HAP-1 (cell line): ENCODE data around the gene CAMK2D.
A peak's percentile ranks its signal among the peaks of the same experiment; 100 is the strongest.

Source experiments
- DNase-seq, 2 experiments: peaks; one replicate each; pipeline ENCODE4 v3.0.0-alpha.2; 2016 to 2020; ENCODE audit warnings: low spot score in 2 of 2
- H3K27me3 ChIP-seq: fragments of 250-450 bp; sonication (Bioruptor Pico); 2 replicates; pipeline ENCODE4 v1.5.1; 2020; ENCODE audit warnings: low read depth, mild to moderate bottlenecking, moderate library complexity
- H3K36me3 ChIP-seq: fragments of 250-450 bp; sonication (Bioruptor Pico); replicated peaks from 2 replicates; pipeline ENCODE4 v1.5.1; 2020; ENCODE audit warnings: mild to moderate bottlenecking
- H3K4me1 ChIP-seq: fragments of 250-450 bp; sonication (Bioruptor Pico); 2 replicates; pipeline ENCODE4 v1.5.1; 2020; ENCODE audit warnings: mild to moderate bottlenecking
- H3K4me3 ChIP-seq: fragments of 250-450 bp; sonication (Bioruptor Pico); 2 replicates; pipeline ENCODE4 v1.5.1; 2020; ENCODE audit warnings: mild to moderate bottlenecking, moderate library complexity
- H3K9me3 ChIP-seq: fragments of 250-450 bp; sonication (Bioruptor Pico); 2 replicates; pipeline ENCODE4 v1.5.1; 2020; ENCODE audit warnings: mild to moderate bottlenecking, moderate library complexity
- in situ Hi-C: fragments of 300-500 bp; cut with MboI; formaldehyde crosslinking; loops from 3 replicates; pipeline ENCODE4 v1.14.3; 2020; ENCODE audit warnings: low sequenced_read_pairs, inconsistent platforms, mixed read lengths

CAMK2D gene

DNA sequence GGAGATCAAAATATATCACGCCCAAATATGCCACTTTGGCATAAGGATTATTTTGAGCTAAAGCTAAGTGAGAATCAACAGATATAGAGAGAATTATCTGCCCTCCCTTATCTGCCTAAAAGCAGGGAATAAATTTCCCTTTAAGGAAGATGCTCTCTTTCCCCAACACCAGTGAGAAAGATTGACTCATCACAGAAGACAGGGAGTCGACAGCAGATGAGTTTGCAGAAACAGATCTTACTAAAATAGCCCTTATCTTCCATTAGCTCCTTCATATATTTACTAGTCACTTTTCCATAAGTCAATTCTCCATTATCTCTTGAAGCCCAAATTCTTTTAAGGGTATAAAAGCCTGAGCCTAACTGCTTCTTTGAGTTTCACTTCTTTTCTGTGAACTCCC, 156.6 kb downstream of the CAMK2D start:
- Histone ChIP-seq H3K9me3 (no peaks in the 10 kb centered on the region), H3K27me3 (no peaks in the 10 kb centered on the region), H3K36me3 (0 out of 2 replicates have a peak, but pooled peaks cover 5% of the 10 kb centered on the region), H3K4me1 (no peaks in the 10 kb centered on the region), H3K4me3 (no peak overlapping the region)
- in situ Hi-C loops, result no loop called here
- no peak for DNase-seq

GRCh38 chr4:113603911-113604310, 157.6 kb downstream of the CAMK2D start:
- Histone ChIP-seq H3K27me3 (no peaks in the 10 kb centered on the region), H3K4me3 (no peak overlapping the region), H3K36me3 (peaks cover 8% of the 10 kb centered on the region; the same call in 1 of the 2 replicates), H3K9me3 (no peaks in the 10 kb centered on the region), H3K4me1 (no peaks in the 10 kb centered on the region)
- in situ Hi-C loops, result no loop called here
- no peak for DNase-seq

GRCh38 chr4:113602646-113603228, 158.8 kb downstream of the CAMK2D start:
- DNase-seq, result no peak
- H3K4me1 ChIP-seq, result no peaks in the 10 kb centered on the region
- H3K4me3 ChIP-seq, result no peak overlapping the region
- in situ Hi-C loops, result no loop called here
- H3K9me3 ChIP-seq, result no peaks in the 10 kb centered on the region
- H3K36me3 ChIP-seq, result peaks cover 4% of the 10 kb centered on the region; the same call in 1 of the 2 replicates
- no peaks in the 10 kb centered on the region for H3K27me3 ChIP-seq

- DNase-seq, result no peak
- no peak overlapping the region for H3K4me3 ChIP-seq
- in situ Hi-C loops, result no loop called here
- H3K9me3 ChIP-seq, result no peaks in the 10 kb centered on the region
- no peaks in the 10 kb centered on the region for H3K4me1 ChIP-seq
- H3K36me3 ChIP-seq, result peaks cover 3% of the 10 kb centered on the region; the same call in 1 of the 2 replicates
- H3K27me3 ChIP-seq, result no peaks in the 10 kb centered on the region
Measured at GRCh38 chr4:113601636-113602035, 159.9 kb downstream of the CAMK2D start.

- Histone ChIP-seq H3K4me3 (no peak overlapping the region), H3K9me3 (no peaks in the 10 kb centered on the region), H3K4me1 (no peaks in the 10 kb centered on the region), H3K27me3 (no peaks in the 10 kb centered on the region), H3K36me3 (peaks cover 3% of the 10 kb centered on the region; the same call in 1 of the 2 replicates)
- no peak for DNase-seq
- in situ Hi-C loops, result no loop called here
Measured at GRCh38 chr4:113596396-113596795, 165.1 kb downstream of the CAMK2D start.

DNA sequence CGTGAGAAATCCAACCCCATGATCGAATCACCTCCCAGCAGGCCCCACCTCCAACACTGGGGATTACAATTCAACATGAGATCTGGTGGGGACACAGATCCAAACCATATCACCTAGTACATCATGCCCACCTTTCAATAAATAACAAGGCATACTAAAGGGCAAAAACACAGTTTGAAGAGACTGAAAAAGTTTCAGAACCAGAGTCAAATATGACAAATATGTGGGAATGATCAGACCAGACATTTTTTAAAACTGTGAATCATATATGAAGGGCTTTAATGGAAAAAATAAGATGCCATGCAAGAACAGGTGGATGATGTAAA, 167.3 kb downstream of the CAMK2D start:
- Histone ChIP-seq H3K36me3 (peaks cover 1% of the 10 kb centered on the region; the same call in 1 of the 2 replicates), H3K9me3 (no peaks in the 10 kb centered on the region), H3K4me1 (no peaks in the 10 kb centered on the region), H3K27me3 (no peaks in the 10 kb centered on the region), H3K4me3 (no peak overlapping the region)
- DNase-seq, result no peak
- in situ Hi-C loops, result no loop called here

DNA sequence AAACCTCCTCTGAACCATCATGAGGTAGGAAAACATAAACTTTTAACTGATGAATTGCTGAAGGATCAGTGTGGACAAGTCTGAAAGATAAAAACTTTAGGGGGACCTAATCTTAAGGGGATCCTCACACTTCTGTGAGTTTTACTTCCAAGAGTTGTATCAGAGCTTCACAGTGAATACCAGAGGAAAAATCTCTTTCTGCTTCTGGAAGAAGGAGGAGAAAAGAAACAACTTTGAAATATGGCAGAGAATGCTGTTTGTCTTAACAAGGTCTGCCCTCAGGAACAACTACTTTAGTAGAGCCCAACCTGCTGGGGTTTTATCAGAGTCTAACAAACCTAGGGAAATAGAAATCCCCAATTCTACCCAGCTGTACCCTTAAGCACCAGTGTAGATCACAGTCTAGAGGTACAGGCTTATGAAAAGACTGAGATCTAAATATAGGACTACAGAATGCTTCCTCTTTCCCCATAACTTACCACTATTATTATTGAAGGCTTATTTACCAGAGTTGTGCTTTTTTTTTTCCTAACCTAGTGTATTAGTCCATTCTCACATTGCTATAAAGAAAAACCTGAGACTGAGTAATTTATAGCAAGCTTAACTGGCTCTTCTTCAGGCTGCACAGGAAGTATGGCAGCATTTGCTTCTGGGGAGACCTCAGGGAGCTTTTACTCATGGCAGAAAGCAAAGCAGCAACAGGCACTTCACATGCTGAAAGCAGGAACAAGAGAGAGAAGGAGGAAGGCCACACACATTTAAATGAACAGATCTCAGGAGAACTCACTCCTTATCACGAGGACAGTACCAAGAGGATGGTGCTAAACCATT, 167.9 kb downstream of the CAMK2D start:
- DNase-seq, result no peak
- H3K36me3 ChIP-seq, result no peaks in the 10 kb centered on the region
- H3K27me3 ChIP-seq, result no peaks in the 10 kb centered on the region
- in situ Hi-C loops, result no loop called here
- H3K4me1 ChIP-seq, result no peaks in the 10 kb centered on the region
- no peak overlapping the region for H3K4me3 ChIP-seq
- H3K9me3 ChIP-seq, result no peaks in the 10 kb centered on the region

- Histone ChIP-seq H3K4me3 (no peak overlapping the region), H3K9me3 (no peaks in the 10 kb centered on the region), H3K27me3 (no peaks in the 10 kb centered on the region), H3K36me3 (no peaks in the 10 kb centered on the region), H3K4me1 (peaks cover 14% of the 10 kb centered on the region)
- no peak for DNase-seq
- in situ Hi-C loops, result no loop called here
Measured at GRCh38 chr4:113591982-113592381, 169.6 kb downstream of the CAMK2D start.

- peaks cover 26% of the 10 kb centered on the region for H3K4me1 ChIP-seq
- H3K9me3 ChIP-seq, result no peaks in the 10 kb centered on the region
- no peaks in the 10 kb centered on the region for H3K36me3 ChIP-seq
- in situ Hi-C loops, result no loop called here
- no peak overlapping the region for H3K4me3 ChIP-seq
- no peaks in the 10 kb centered on the region for H3K27me3 ChIP-seq
- no peak for DNase-seq
Measured at GRCh38 chr4:113588895-113589668, 172.5 kb downstream of the CAMK2D start.

DNA sequence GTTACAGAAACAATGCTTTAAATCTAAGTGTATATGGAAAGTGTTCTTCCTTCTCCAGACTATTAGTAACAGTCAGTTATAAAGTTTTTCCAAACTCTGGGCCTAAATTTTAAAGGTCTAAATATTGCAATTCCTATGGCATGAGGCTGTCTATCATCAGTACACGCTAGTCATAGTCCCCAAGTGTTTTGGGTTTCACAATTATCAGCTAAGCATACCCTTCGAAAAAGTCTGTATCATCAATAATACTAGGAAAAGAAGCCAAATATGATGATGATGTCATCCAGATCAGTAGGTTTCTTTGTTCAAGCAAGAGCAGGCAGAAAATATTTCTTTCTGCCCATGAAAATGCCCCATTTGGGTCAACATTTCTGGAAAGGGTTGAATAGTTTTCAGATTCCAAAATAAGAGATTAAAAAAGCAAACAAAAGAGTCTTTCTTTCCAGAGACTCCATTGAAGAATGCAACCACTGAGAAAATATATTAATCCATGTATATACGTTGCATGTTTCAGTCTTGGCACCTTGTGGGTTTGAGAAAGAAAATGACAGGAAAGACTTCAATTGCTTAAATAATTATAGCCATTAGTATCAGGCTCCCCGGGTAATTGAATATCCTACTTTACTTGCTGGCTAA, 173.8 kb downstream of the CAMK2D start:
- Histone ChIP-seq H3K4me1 (peaks cover 30% of the 10 kb centered on the region), H3K27me3 (no peaks in the 10 kb centered on the region), H3K4me3 (no peak overlapping the region), H3K36me3 (no peaks in the 10 kb centered on the region), H3K9me3 (no peaks in the 10 kb centered on the region)
- in situ Hi-C loops, result no loop called here
- DNase-seq, result peak in 1 of 2 experiments; percentile 17

DNA sequence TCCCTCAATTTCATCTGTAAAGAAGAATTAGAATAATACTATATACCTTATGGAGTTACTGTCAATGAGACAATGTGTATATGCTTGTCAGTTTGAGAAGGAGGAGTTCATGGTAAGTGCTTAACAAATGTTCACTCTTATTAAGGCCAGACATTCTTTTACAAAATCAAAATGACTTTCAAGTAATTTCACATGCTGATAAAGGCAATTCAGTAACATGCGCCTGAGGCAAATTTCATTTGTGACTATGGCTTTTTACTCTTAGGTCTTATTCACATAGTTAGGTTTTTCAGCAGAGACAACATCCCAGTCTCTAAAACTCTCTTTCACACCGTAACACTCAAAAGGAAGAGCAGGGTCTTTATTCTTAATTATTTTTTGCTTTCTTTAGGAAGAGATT, 174.4 kb downstream of the CAMK2D start:
- H3K4me3 ChIP-seq, result no peak overlapping the region
- DNase-seq, result peak; percentile 70 to 93
- in situ Hi-C loops, result no loop called here
- H3K9me3 ChIP-seq, result no peaks in the 10 kb centered on the region
- no peaks in the 10 kb centered on the region for H3K27me3 ChIP-seq
- H3K36me3 ChIP-seq, result no peaks in the 10 kb centered on the region
- peaks cover 30% of the 10 kb centered on the region for H3K4me1 ChIP-seq

GRCh38 chr4:113586072-113586471, 175.5 kb downstream of the CAMK2D start:
- Histone ChIP-seq H3K27me3 (no peaks in the 10 kb centered on the region), H3K4me3 (no peak overlapping the region), H3K4me1 (peaks cover 30% of the 10 kb centered on the region), H3K36me3 (no peaks in the 10 kb centered on the region), H3K9me3 (no peaks in the 10 kb centered on the region)
- in situ Hi-C loops, result no loop called here
- DNase-seq, result no peak

GRCh38 chr4:113584407-113585150, 177.0 kb downstream of the CAMK2D start:
- Histone ChIP-seq H3K4me3 (no peak overlapping the region), H3K9me3 (no peaks in the 10 kb centered on the region), H3K4me1 (peaks cover 30% of the 10 kb centered on the region), H3K36me3 (no peaks in the 10 kb centered on the region), H3K27me3 (no peaks in the 10 kb centered on the region)
- no peak for DNase-seq
- in situ Hi-C loops, result no loop called here
